ENCODE results near the gene EML4. TPM values are rescaled to one million over a fixed set of nuclear protein-coding genes. Genes with fewer than 3 reads are reported as not detected.
"Not testable (repeated sequence)": the region's sequence is repeated elsewhere in the genome, so short reads cannot be mapped to it uniquely, and the experiment has no call there.

The EML4 gene
- total and polyA plus RNA-seq, 5 experiments from 2014 or later = 37.8 to 111 (median 48.1) TPM

DNA sequence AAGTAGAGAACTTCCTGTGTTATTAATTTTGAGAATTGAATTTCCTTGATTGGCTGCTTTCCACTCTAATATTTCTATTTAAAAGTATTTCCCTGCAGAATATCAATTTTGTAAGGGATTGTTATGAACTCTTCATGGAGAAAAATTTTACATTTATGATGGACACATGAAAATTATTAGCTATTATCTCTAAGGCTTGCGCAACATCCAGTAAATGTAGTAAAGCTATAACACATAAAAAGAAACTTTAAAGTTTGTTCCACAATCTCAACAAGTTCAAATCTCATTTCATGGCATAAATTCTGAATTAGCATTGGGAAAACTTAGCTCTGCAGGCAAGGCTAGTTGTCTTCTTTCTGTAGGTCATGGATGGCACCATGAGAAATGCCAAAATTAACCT lies 4.2 kb upstream of the EML4 start:
- POLR2A ChIA-PET = interaction anchor here (0.6 kb wide), 1 partner anchor 456 kb away, joined by 4 read pairs; no protein-coding TSS in a partner anchor
- peak overlapping the region in 1 of 10 donors; percentile 4 for H3K4me3 Mint-ChIP-seq

DNA sequence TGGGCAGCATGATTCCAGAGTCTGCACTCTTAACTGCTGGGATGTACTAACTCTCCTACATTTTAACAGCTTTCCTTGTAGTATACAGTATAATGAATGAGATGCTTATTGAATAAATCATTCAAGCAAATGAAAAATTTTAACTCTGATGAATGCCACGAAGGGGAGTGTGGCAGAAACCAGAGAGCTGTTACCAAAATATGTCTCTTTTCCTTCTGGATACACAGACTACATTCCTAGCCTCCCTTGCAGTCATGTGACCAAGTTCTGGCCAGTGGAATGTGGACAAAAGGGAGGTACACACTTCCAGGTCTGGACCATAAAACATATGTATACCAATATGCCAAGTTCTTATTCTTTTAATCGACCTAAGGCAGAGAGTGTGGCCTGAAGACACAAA lies 1.7 kb upstream of the EML4 start:
- peak overlapping the region in 6 of 10 donors; percentile 6 to 91 (median 86) for H3K27ac Mint-ChIP-seq
- peaks cover 6 to 10% (median 9%) of the 10 kb centered on the region in 4 donors for H3K4me1 Mint-ChIP-seq
- DNase-seq (no peak), ATAC-seq (no peak)
- H3K36me3 Mint-ChIP-seq = no peaks in the 10 kb centered on the region
- H3K4me3 Mint-ChIP-seq = no peak overlapping the region
- H3K27me3 Mint-ChIP-seq = no peaks in the 10 kb centered on the region
- no peaks in the 10 kb centered on the region for H3K9me3 Mint-ChIP-seq
- POLR2A ChIA-PET = interaction anchor here (0.9 to 2.5 kb wide), 4 partner anchors 34 to 67 kb away, joined by 4 to 18 read pairs (median 4); no protein-coding TSS in a partner anchor

More for the DNA sequence above, 4.2 kb upstream of the EML4 start:
- Mint-ChIP-seq H3K27me3 (no peaks in the 10 kb centered on the region), H3K27ac (no peak overlapping the region), H3K4me1 (peaks cover 5 to 15% (median 8%) of the 10 kb centered on the region in 4 donors), H3K9me3 (no peaks in the 10 kb centered on the region), H3K36me3 (no peaks in the 10 kb centered on the region)
- DNase-seq (no peak), ATAC-seq (no peak)

GRCh38 chr2:42168459-42169099 lies 574 bp upstream of the EML4 start:
- H3K4me3 Mint-ChIP-seq = peak overlapping the region in 2 of 10 donors; percentile 53 to 70
- H3K36me3 Mint-ChIP-seq = no peaks in the 10 kb centered on the region
- peak overlapping the region in 2 of 10 donors; percentile 91 for H3K27ac Mint-ChIP-seq
- H3K27me3 Mint-ChIP-seq = no peaks in the 10 kb centered on the region
- no peaks in the 10 kb centered on the region for H3K9me3 Mint-ChIP-seq
- DNase-seq (no peak), ATAC-seq (no peak)
- H3K4me1 Mint-ChIP-seq = peaks cover 10 to 20% (median 10%) of the 10 kb centered on the region in 4 donors
- POLR2A ChIA-PET = interaction anchor here (0.9 to 2.5 kb wide), 2 partner anchors 63 to 72 kb away, joined by 3 to 18 read pairs; no protein-coding TSS in a partner anchor

- no peaks in the 10 kb centered on the region for H3K9me3 Mint-ChIP-seq
- DNase-seq (peak in 6 of 10 donors; percentile 9 to 40 (median 24)), ATAC-seq (peak; percentile 28 to 34)
- no peak overlapping the region for H3K4me3 Mint-ChIP-seq
- no peaks in the 10 kb centered on the region for H3K36me3 Mint-ChIP-seq
- no peaks in the 10 kb centered on the region for H3K27me3 Mint-ChIP-seq
- H3K4me1 Mint-ChIP-seq = peaks cover 7 to 29% (median 16%) of the 10 kb centered on the region in 4 donors
- POLR2A ChIA-PET = interaction anchor here (1.0 to 4.6 kb wide), 5 partner anchors 37 to 70 kb away, joined by 3 to 39 read pairs (median 12); no protein-coding TSS in a partner anchor
- no peak overlapping the region for H3K27ac Mint-ChIP-seq
Observed at GRCh38 chr2:42169874-42170521, 845 bp downstream of the EML4 start.

DNA sequence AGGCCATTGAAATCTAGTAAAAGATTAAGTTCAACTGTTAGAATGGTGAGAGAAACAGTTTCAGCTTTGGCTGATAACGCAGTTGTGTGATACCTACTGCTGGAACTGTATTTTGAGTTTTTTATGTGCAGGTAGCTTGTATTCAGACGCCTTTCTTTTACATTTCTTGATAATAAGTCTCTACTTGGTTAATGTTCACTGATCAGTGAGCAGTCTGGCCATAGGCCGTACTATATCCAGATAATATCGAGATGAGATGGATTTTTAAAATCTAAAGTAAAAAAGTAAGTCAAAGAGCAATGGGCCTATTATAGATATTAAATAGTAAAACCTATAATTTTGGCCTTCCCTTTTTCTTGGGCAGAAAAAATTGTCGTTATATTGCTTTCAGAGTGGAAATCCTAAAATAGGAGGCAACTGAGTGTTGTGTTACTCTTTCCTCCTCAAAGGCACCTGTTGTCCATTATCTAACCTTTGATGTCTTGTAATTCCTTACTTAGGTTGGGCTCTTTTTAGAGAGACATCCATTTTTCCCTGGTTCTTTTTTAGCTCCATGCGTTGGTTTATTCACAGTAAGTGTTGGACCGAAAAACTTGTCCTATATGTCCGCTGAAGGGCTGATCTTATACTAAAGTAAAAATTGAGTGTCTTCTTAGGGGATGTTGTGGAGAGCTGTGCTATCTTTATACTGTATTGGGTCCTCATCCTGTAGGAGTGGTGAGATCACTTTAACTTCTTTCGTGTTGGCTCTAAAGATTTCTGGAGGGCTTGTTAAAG lies 1.7 kb downstream of the EML4 start:
- ATAC-seq (no peak), DNase-seq (no peak)
- H3K36me3 Mint-ChIP-seq = no peaks in the 10 kb centered on the region
- H3K4me3 Mint-ChIP-seq = no peak overlapping the region
- no peaks in the 10 kb centered on the region for H3K27me3 Mint-ChIP-seq
- H3K4me1 Mint-ChIP-seq = peaks cover 7 to 35% (median 20%) of the 10 kb centered on the region in 4 donors
- H3K9me3 Mint-ChIP-seq = no peaks in the 10 kb centered on the region
- no peak overlapping the region for H3K27ac Mint-ChIP-seq
- POLR2A ChIA-PET = interaction anchor here (0.6 to 4.6 kb wide), 9 partner anchors 10 to 639 kb away, joined by 3 to 39 read pairs (median 9); no protein-coding TSS in a partner anchor

- Mint-ChIP-seq H3K36me3 (peaks cover 0 to 6% (median 0%) of the 10 kb centered on the region in 3 donors), H3K4me3 (no peak overlapping the region), H3K27me3 (no peaks in the 10 kb centered on the region), H3K4me1 (peaks cover 14 to 41% (median 27%) of the 10 kb centered on the region in 4 donors), H3K27ac (no peak overlapping the region), H3K9me3 (no peaks in the 10 kb centered on the region)
- no peak for ATAC-seq
- POLR2A ChIA-PET = interaction anchor here (1.0 to 4.6 kb wide), 8 partner anchors 39 to 638 kb away, joined by 3 to 39 read pairs (median 10); no protein-coding TSS in a partner anchor
- peak in 2 of 10 donors; percentile 28 to 29 for DNase-seq
Observed at GRCh38 chr2:42171396-42171980, 2.3 kb downstream of the EML4 start.

DNA sequence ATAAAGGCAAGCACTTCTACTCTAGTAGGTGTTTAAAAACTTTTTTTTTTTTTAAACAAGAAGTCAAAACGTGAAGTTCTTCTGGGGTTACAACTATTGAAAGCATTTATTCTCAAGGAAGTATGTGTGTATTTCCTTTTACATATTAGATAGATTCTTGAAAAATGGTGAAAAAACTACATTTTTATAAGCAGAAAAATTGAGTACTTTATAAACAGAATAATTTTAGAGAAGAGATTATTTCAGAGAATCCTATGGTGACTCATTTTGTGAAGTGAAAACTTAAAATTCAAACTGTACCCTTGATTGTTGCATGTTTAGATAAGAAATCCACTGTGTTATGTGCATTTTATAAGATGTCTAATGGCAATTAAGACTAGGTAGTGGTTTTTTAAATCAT lies 2.9 kb downstream of the EML4 start:
- Mint-ChIP-seq H3K27ac (peak overlapping the region in 1 of 10 donors; percentile 24), H3K4me1 (peaks cover 14 to 46% (median 30%) of the 10 kb centered on the region in 4 donors), H3K36me3 (peaks cover 0 to 6% (median 0%) of the 10 kb centered on the region in 3 donors), H3K4me3 (no peak overlapping the region), H3K9me3 (no peaks in the 10 kb centered on the region), H3K27me3 (no peaks in the 10 kb centered on the region)
- no peak for ATAC-seq
- no peak for DNase-seq
- POLR2A ChIA-PET = interaction anchor here (1.0 to 4.6 kb wide), 8 partner anchors 39 to 76 kb away, joined by 3 to 39 read pairs (median 10); no protein-coding TSS in a partner anchor

- Mint-ChIP-seq H3K36me3 (peaks cover 0 to 10% (median 0%) of the 10 kb centered on the region in 3 donors), H3K4me1 (peaks cover 15 to 49% (median 34%) of the 10 kb centered on the region in 4 donors), H3K27ac (peak overlapping the region in 4 of 10 donors; percentile 1 to 62 (median 30)), H3K27me3 (no peaks in the 10 kb centered on the region), H3K4me3 (peak overlapping the region in 1 of 10 donors; percentile 40), H3K9me3 (no peaks in the 10 kb centered on the region)
- DNase-seq (no peak), ATAC-seq (no peak)
- POLR2A ChIA-PET = interaction anchor here (0.7 to 4.6 kb wide), 5 partner anchors 40 to 754 kb away, joined by 3 to 39 read pairs (median 16); no protein-coding TSS in a partner anchor
Observed at GRCh38 chr2:42172566-42172965, 3.4 kb downstream of the EML4 start.

DNA sequence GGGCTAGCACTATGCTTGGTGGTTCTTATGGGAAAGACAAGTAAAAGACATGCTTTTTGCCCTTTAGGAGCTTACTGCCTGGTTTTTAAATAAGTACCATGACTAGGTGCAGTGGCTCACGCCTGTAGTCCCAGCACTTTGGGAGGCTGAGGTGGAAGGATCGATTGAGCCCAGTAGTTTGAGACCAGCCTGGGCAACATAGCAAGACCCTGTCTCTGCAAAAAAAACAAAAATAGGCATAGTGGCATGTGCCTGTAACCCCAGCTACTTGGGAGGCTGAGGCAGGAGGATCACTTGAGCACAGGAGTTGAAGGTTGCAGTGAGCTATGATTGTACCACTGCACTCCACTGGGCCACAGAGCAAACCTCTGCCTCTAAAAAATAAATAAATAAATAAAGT lies 4.3 kb downstream of the EML4 start:
- ATAC-seq, H3K27me3 Mint-ChIP-seq, H3K9me3 Mint-ChIP-seq, DNase-seq: not testable (repeated sequence)
- POLR2A ChIA-PET = interaction anchor here (1.3 to 4.6 kb wide), 4 partner anchors 41 to 77 kb away, joined by 3 to 39 read pairs (median 22); no protein-coding TSS in a partner anchor
- peaks cover 16 to 57% (median 41%) of the 10 kb centered on the region in 4 donors for H3K4me1 Mint-ChIP-seq
- peaks cover 0 to 12% (median 0%) of the 10 kb centered on the region in 3 donors for H3K36me3 Mint-ChIP-seq
- H3K4me3 Mint-ChIP-seq = peak overlapping the region in 2 of 10 donors; percentile 40 to 45
- H3K27ac Mint-ChIP-seq = peak overlapping the region in 7 of 10 donors; percentile 1 to 90 (median 79)

DNA sequence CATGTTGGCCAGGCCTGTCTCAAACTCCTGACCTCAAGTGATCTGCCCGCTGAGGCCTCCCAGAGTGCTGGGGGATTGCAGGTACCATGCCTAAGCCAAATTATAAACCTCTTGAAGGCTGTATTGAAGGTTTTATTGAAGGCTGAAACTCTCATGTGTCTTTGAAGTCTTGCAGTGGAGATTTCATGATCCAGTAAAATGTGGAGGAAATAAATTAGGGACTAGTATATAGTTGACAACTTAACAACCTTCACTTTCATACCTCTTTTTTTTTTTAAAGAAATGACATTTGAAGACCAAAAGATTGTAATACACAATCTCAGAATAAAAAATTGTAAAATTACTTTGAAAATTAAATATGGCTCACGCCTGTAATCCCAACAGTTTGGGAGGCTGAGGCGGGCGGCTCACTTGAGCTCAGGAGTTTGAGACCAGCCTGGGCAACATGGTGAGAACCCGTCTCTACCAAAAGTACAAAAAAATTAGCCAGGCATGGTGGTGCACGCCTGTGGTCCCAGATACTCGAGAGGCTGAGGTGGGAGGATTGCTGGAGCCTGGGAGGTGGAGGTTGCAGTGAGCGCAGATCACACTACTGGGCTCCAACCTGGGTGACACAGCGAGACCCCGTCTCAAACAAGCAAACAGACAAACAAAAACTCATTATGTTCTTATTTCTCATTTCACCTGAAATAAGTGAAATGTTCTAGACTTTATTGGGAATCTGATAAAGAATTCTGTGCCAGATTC lies 8.0 kb downstream of the EML4 start:
- peak overlapping the region in 6 of 10 donors; percentile 4 to 46 (median 31) for H3K4me3 Mint-ChIP-seq
- ATAC-seq (no peak), DNase-seq (no peak)
- H3K27me3 Mint-ChIP-seq = no peaks in the 10 kb centered on the region
- POLR2A ChIA-PET = interaction anchor here (1.9 kb wide), 1 partner anchor 76 kb away, joined by 4 read pairs; no protein-coding TSS in a partner anchor
- H3K4me1 Mint-ChIP-seq = peaks cover 24 to 83% (median 71%) of the 10 kb centered on the region in 4 donors
- H3K36me3 Mint-ChIP-seq = peaks cover 0 to 34% (median 0%) of the 10 kb centered on the region in 3 donors
- peak overlapping the region in 6 of 10 donors; percentile 2 to 80 (median 53) for H3K27ac Mint-ChIP-seq
- no peaks in the 10 kb centered on the region for H3K9me3 Mint-ChIP-seq

DNA sequence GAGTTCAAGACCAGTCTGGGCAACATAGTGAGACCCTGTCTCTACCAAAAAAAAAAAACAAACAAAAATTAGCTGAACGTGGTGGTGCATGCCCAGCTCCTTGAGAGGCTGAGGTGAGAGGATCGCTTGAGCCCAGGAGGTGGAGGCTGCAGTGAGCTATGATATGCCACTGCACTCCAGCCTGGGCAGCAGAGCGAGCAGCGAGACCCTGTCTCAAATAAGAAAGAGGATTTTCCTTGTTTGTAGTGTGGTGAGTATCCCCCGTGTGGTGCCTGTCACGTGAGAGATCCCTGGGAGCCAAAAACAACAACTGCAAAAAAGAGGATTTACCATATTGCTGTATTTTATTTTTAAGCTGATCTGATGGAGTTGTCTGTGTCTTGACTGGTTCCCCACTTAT lies 9.2 kb downstream of the EML4 start:
- Mint-ChIP-seq H3K27ac (peak overlapping the region in 4 of 10 donors; percentile 27 to 61 (median 40)), H3K27me3 (no peaks in the 10 kb centered on the region), H3K9me3 (no peaks in the 10 kb centered on the region), H3K4me1 (peaks cover 21 to 84% (median 78%) of the 10 kb centered on the region in 4 donors), H3K36me3 (peaks cover 0 to 36% (median 0%) of the 10 kb centered on the region in 3 donors), H3K4me3 (peak overlapping the region in 3 of 10 donors; percentile 4 to 34 (median 4))
- POLR2A ChIA-PET = no interaction called here
- no peak for ATAC-seq
- no peak for DNase-seq
